Stimulated activated CD8-positive, alpha-beta memory T cell treated with anti-CD3 and anti-CD28 coated beads, Interleukin-2, amount 100 ng/mL, for 1 hour (primary cell): Measurements from ENCODE around the gene SPAG4.

Source experiments
- DNase-seq, 2 donors: peaks; one replicate each; pipeline ENCODE4 v3.0.0-alpha.2; 2020; ENCODE audit warnings: low read depth in 2 of 2

The SPAG4 gene

DNA sequence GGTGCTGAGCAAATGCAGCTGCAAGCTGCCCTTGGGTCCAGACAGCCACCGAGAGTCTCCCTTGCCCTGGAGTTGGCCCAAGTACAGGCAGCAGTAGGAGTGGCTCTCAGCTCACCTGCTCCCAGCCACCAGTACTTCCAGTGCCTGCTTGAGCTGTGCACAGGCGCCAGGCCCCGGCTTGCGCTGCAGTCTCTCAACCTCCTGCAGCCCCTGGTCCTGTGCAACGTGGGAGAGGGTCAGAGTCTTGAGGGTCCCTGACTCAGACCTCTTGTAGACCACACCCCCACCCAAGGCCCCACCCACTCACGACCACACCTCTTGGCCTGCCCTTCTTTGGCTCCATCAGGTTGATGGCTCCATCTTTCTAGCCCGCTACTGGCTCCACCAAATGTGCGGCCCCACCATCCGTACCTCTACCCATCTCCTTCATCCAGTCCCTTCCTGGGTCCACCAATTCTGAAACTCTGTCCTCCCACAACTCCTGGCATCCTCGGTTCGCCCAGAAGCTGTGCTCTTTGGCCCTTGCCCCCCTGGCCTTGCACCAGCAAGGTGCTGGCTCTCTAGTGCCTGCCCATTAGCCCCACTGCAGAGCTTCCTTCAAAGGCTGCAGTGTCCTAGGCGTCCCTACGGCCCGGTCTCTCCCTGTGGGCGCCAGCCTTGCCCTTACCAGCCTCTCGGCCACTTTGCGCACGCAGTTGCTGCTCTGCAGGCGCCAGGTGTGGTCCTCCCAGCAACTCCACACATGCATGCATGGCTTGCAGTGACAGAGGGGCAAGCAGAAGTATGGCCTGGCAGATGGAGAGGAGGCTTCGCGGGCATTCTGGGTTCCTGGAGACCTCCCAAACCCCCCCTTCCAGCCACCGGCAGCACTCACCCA, 16.5 kb upstream of the SPAG4 start:
- DNase-seq, result no peak

- no peak for DNase-seq
These were observed 15.9 kb upstream of the SPAG4 start for GRCh38 chr20:35599776-35600120.

DNA sequence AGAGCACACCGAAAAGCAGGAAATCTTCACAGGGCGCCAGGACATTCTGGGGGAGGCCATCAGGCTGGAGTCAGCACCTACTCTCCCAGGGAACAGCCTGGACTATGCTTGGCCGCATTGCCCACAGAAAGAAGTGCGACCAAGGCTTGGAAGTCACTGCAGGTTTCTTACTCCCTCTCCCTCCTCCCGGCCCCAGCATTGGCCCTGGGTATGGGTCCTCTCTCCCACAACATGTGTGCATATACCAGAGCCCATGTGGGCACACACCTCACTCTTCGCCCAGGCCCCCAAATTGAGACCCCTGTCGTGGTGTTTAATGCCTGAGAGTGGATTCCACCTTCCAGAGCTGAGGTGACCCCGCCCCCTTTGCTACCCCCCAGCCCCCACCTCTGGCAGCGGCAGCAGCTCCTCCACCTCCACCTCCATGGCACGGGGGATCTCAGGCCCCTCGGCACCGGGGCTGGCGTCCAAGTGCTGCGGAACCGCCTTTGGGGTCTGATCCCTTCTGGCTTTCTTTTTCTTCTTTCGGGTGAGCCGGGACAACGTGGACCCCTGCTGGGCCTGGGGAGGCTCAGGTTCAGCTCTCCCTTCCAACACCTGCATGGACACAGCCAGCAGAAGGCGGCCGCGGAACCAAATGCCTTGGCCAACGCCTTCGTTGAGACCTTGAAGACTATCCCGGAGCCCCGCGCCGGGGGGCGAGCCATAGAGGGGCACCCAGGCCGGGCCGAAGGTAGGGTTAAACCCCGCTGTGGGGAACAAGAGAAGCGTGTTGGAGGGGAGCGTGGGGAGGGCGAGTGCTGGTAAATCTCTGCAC, 15.2 kb upstream of the SPAG4 start:
- no peak for DNase-seq

- DNase-seq, result peak; percentile 45 to 62
These were observed 14.3 kb upstream of the SPAG4 start for GRCh38 chr20:35600993-35601973.

- DNase-seq, result no peak
These were observed 13.6 kb upstream of the SPAG4 start for GRCh38 chr20:35601990-35602389.

GRCh38 chr20:35602851-35603495, 12.7 kb upstream of the SPAG4 start:
- no peak for DNase-seq

- DNase-seq, result no peak
These were observed 11.8 kb upstream of the SPAG4 start for GRCh38 chr20:35603695-35604448.

- no peak for DNase-seq
These were observed 11.2 kb upstream of the SPAG4 start for GRCh38 chr20:35604449-35604747.

- no peak for DNase-seq
These were observed 9.5 kb upstream of the SPAG4 start for GRCh38 chr20:35606127-35606526.

DNA sequence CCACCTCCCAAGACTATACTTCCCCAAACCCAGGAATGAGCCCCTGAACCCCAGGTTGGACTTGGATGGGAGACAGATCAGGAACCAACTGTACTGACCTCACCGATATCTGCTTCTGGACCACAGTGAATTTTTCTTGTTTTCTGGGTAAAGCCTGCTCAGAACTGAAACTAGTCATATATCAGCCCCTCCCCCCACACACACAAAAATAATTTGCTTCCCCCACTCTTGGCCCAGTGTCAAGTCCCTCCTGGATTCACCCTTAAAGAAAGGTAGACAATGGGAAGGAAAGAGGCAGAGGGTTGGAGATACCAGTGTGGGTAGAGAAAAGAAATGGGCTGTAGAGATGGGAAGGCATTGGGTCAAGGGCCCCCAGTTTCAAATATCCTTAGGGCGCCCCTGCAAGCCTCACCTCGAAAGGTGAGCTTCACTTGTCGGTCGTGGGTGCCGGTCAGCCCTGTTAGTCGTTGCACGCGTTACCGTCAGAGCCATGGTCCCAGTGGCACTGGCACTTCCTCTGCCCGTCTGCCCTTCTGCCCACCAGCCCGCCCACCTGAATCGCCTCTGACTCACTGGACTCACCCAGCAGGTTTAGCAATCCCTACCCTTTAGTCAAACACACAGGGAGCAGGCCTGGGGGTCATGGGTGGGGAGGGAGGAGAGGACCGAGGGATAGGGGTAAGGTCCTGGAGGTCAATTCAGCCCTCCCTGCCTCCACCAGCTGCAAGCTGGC, 8.5 kb upstream of the SPAG4 start:
- no peak for DNase-seq

DNA sequence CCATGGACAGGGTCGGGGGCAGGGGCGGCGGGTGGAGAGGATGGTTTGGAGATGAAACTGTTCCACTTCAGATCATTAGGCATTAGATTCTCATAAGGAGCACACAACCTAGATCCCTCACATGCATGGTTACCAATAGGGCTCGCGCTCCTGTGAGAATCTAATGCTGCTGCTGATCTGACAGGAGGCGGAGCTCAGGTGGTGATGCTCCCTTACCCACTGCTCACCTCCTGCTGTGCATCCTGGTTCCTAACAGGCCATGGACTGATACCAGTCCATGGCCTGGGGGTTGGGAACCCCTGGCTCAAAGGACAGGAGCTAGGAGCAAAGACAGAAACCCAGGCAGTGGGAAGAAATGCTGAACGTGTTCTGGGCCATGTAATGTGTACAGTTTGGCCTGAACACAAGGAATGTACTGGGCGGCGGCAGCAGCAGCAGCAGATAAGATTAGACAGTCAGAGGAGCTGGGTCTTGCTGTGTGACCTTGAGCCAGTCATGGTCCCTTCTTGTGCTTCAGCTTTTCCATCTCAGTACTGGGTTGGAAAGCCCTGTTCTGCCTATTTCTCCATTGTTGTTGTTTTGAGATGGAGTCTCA, 4.7 kb upstream of the SPAG4 start:
- DNase-seq, result no peak

DNA sequence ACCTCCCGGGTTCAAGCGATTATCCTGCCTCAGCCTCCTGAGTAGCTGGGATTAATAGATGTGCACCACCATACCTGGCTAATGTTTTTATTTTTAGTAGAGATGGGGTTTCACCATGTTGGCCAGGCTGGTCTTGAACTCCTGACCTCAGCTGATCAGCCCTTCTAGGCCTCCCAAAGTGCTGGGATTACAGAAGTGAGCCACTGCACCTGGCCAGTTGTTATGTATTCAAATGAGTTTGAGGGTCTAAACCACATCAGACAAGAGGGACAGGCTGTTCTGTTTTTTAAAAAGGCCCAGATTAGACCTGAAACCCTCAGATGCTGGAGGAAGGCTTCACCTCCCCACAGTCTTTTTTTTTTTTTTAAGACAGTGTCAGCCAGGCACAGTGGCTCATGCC, 4.1 kb upstream of the SPAG4 start:
- no peak for DNase-seq

GRCh38 chr20:35616465-35617396, 1.1 kb downstream of the SPAG4 start:
- no peak for DNase-seq

DNA sequence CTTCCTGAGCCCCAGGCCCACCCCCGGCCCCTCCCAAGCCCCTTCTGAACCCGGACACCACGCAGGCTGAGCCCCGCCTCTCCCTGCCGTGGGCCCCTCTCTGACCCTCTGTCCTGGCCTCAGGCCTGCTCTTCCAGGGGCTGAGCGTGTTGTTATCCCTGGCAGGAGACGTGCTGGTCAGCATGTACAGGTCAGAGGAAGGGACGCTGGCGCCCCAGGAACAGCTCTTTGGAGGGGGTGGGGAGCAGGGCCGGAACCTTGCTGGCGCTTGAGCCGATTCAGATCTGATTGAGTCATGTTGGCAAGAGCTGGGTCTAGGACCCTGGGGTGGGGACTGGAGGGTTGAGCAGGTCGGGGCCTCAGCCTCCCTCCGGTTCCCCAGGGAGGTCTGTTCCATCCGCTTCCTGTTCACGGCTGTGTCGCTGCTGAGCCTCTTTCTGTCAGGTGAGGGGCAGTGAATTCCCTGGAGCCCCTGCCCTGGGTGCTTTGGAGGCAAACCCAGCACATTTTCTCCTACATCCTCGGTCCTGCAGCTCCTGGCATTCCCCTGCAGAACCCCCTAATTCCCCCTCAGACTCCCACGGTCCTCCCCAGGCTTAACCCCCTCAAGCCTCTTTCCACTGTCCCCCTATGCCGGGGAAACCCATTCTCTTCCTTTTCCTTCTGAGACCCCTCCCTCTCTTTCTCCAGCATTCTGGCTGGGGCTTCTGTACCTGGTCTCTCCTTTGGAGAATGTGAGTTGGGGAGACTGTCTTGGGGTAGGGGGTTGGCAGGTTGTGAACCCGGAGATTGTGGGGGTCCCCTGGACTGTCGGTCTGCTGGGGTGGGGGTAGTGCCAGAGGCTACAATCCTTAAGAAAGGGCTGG, 2.0 kb downstream of the SPAG4 start:
- DNase-seq, result no peak

DNA sequence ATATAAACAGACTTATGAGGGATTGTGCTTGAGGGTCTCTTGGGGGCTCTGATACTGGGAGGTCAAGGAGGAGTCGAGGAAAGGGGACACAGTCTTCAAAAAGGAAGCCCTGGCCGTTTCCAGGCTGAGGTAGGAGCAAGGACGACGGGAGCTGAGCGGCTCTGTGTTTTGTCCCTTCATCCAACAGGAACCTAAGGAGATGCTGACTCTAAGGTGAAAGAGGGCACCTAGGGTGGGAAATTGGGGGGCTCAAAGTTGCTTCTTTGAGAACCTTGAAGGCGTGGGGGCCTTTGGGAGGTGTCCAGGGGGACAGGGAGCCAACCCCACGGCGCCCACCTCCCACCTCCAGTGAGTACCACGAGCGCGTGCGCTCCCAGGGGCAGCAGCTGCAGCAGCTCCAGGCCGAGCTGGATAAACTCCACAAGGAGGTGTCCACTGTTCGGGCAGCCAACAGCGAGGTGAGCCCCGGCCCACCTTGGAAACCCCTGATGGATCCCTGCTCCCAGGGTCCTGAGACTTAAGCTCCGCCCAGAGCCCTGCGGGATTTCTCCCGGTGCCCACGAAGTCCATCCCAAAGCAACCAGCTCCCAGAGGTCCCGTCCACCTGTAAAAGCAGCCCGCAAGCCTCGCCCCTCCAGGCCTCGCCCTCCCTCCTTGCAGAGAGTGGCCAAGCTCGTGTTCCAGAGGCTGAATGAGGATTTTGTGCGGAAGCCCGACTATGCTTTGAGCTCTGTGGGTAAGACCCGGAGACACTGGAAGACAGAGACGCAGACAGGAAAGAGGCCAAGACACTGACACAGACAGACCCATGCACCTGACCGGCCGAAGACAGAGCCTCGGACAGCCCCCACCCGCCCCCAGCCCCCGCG, 2.9 kb downstream of the SPAG4 start:
- no peak for DNase-seq

- DNase-seq, result peak; percentile 45 to 59
These were observed 3.8 kb downstream of the SPAG4 start for GRCh38 chr20:35619196-35620095.
